Fibroblast of skin of right biceps (primary cell): ENCODE measurements around the gene GTF2I.
A peak's percentile ranks its signal among the peaks of the same experiment; 100 is the strongest.
"Not testable (repeated sequence)": the region's sequence is repeated elsewhere in the genome, so short reads cannot be mapped to it uniquely, and the experiment has no call there.

ENCODE experiments used
- DNase-seq: peaks from one replicate; pipeline ENCODE4 v3.0.0-alpha.2; 2013

The GTF2I gene

GRCh38 chr7:74718336-74718735 lies 60.8 kb downstream of the GTF2I start:
- DNase-seq, result peak; percentile 30

DNA sequence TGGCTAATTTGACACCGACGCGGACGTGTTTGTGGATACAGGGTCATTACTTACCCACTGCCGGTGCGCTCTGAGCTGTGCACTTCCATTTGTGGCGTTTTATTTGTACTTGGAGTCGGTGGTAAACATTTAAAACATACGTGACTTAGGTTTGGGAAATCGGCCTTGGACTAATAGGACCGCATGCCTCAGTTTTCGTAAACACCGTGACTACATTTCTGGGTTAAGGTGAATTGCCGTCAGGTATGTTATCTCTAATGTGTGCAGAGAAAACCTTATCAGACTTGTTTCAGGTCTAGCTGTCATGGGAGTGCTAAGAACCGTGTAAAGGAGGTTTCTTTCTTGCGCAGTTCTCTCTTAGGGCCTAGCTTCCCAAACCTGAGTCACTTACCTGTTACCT lies 64.6 kb downstream of the GTF2I start:
- DNase-seq, result no peak

DNA sequence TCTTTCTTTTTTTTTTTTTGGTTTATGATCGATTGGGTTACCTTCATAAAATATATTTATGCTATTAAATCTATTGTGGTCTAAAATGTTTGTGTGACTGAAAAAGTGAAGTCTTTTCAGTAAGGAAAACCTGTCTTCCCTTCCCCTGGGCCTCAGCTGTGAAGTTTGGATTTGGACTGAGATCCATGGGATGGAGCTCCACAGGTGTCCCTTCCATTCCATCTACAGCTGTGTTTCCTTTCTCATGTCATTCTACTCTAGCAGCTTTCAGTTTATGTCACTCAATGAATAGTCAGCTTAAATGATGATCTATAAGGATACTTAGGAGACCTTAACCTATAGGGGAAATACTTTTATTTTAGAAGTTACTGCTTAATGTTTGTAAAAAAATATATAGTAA lies 68.3 kb downstream of the GTF2I start:
- DNase-seq, result no peak

GRCh38 chr7:74726309-74727101 lies 69.0 kb downstream of the GTF2I start:
- DNase-seq, result no peak

DNA sequence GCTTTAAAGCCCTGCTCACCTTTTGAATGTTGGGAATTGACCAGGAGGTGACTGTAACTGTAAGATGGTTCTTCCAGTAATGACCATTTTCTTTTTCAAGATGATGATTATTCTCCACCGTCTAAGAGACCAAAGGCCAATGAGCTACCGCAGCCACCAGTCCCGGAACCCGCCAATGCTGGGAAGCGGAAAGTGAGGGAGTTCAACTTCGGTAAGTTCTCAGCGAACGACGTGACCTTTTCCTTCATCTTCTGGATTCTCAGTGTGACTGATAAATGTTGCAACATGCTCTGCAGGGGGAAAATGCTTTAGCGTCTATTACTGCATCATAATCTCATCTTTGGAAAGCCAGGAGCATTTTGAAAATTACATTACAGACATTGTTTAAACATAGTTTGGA lies 71.2 kb downstream of the GTF2I start:
- DNase-seq, result not testable (repeated sequence)

DNA sequence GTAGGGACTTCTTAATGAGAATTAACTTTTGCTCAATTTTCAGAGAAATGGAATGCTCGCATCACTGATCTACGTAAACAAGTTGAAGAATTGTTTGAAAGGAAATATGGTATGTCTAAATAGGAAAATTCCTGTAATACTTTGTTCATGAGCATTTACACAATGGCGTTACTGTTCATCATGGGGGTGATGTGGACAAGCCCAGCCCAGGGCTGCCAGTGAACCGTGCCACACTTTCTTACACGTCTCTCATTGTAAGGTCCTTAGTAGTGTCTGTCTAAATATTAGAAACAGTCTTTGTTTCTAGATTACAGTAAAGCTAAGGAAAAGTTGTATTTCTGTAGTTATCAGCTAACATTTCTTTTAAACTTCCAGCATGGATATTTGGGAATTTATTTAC lies 72.7 kb downstream of the GTF2I start:
- DNase-seq, result not testable (repeated sequence)

DNA sequence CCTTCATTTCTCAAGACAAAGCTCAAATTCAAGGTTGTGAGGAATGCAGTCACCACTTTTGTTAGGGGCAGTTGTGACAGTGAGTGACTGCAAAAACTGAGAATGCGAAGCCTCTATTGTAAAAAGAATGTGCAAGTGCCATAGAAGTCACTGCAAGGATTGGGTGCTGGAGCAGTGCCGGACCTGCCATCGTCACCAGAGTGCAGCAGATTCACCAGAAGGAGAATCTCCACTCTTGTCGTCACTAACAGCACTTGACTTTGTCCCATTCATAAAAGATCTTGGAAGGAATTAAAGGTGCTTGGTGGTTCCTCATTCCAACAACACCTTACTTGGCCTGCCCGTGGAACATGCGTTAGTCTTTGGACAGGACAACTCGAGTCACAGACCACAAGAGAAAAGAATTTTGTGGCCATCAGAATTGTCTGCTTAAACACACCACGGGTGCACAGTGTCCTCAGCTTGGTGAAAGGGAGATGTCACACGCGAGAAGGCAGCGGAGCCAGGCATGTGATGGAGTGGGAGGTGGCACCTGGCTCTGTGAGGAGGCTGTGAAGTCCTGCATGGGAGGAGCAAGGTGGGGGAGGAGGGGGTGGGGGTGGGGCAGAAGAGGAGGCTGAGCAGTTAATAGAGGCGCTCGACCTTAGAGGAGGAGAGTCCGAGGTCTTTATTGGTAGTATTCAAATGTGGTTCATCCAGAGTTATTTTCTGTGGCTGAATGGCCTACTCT lies 82.6 kb downstream of the GTF2I start:
- not testable (repeated sequence) for DNase-seq

DNA sequence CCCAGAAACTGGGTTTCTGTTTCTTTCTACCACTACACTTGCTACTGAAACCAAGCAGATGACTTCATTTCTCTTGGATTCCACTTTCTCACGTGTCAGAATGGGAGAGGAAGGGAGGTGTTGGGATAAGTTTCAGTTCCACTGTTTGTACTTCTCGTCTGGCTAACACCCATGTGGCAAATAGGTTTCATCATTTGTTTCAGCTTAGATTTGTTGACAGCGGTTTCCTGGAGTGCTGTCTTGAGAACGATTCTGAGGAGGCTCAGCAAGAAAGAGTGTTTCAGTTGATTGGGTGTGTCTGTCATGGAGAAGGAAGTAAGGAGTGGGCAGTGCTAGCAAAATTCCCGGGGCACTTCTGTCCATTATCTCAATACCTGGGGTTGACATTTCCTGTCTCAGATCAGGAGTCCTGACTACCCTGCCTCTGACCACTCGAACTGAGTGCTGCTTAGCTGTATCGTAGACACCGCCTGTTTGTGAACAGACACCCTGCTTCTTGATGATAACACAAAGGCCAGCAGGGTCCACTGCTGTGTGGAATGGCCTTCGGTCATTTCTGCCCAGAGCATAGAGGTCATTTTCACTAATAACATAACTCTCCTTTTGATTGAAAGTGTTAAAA lies 86.5 kb downstream of the GTF2I start:
- DNase-seq, result not testable (repeated sequence)

GRCh38 chr7:74753921-74754482 lies 96.5 kb downstream of the GTF2I start:
- not testable (repeated sequence) for DNase-seq

DNA sequence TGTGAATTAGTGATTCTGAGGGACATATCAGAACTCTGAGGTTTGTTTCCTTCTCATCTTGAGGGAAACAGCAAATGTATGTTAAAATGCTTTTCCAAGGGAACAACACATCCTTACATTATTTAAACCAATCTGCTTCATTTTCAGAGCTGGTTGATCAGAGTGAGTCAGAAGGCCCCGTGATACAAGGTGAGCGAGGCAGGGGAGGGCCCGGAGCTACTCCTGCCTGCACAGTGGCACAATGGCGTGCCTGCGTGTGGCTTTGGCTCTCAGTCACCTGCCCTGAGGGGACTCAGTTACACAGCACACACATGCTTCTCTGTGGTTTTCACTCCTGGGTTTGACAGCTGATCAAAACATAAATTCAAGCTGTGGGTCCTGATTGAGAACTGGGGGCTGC lies 99.2 kb downstream of the GTF2I start:
- DNase-seq, result not testable (repeated sequence)

GRCh38 chr7:74758268-74758667 lies 100.8 kb downstream of the GTF2I start:
- DNase-seq, result not testable (repeated sequence)

DNA sequence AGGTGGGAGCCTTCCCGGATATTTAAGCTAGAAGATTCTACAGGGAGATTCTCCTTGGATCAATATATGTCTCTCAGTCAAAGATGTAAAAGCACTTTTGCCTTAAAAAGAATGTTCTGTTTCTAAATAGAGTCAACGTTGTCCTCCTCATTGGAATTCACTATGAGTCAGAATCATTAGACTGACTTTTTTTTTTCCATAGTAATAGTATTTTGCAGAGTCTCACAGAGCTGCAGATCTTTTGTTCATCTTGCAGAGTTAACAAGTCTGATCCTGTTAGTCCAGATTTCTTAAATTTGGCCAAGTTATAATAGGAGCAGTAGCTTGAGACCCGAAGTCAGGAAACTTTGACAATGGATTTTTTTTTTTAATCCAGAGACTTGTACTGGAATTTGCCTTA lies 101.5 kb downstream of the GTF2I start:
- not testable (repeated sequence) for DNase-seq

DNA sequence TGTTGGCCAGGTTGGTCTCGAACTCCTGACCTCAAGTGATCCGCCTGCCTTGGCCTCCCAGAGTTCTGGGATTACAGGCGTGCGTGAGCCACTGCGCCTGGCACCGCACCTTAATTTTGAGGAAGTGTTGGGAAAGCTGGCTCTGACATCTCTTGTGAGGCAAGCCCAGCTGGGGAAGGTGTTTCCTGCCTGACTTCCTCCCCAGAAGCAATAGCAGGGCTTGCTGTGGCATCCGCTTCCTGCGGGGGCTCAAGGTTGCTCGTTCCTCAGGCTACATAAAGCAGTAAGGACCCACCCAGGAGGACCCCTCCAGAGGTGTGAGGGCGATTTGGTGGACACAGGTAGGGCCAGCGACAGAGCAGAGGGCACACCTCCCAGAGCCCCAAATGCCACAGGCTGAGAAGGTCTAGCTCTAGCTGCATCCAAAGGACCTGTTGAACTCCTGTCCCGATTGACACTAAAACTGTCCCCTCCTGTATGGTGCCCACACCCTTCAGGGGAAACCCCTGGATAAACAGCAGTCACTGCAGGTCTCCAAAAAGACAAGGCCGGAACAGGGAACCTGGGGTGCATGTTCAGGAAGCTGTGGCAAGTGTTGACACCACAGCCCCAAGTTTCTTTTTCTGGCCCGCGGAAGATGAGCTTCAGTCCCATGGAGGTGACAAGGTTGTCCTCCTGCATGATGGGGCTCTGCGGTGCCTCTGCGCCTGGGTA lies 107.8 kb downstream of the GTF2I start:
- not testable (repeated sequence) for DNase-seq

GRCh38 chr7:74766509-74766908 lies 109.0 kb downstream of the GTF2I start:
- not testable (repeated sequence) for DNase-seq

- DNase-seq, result not testable (repeated sequence)
These were observed 109.5 kb downstream of the GTF2I start for GRCh38 chr7:74766991-74767390.

DNA sequence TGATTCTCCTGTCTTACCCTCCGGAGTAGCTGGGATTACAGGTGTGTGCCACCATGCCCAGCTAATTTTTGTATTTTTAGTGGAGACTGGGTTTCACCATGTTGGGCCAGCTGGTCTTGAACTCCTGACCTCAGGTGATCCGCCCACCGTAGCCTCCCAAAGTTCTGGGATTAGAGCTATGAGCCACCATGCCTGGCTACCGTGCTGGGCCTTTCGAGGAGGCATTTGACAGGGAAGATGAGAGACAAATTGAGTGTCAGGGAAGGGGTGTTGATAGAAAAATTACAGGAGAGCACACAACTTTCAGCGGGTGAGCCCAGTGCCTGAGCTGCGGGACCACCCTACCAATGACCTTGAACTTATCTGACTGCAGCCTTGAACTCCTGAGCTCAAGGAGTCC lies 112.5 kb downstream of the GTF2I start:
- DNase-seq, result not testable (repeated sequence)

DNA sequence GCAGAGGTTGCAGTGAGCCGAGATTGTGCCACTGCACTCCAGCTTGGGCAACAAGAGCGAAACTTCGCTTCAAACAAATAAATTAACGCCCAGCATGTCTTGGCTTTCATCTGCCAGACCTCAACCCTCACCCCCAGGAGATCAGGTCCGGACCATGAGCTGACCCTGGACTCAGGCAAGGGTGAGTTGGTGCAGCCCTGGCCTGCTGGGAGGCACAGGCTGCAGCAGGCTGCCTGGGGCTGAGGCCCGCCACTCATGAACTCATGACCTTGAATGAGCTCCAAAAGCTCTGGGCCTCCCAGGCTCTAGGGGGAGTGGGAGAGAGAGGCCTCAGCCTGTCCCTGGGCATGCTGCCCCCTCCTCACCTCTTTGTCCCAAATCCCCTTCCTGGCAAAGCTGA lies 114.6 kb downstream of the GTF2I start:
- DNase-seq, result not testable (repeated sequence)

- DNase-seq, result not testable (repeated sequence)
These were observed 116.5 kb downstream of the GTF2I start, which contains the start of gene NCF1 for GRCh38 chr7:74773760-74774750. Gene NCF1, plus strand, starts transcription at chr7:74774011. Its CDS starts 21 bp downstream, at chr7:74774032.

DNA sequence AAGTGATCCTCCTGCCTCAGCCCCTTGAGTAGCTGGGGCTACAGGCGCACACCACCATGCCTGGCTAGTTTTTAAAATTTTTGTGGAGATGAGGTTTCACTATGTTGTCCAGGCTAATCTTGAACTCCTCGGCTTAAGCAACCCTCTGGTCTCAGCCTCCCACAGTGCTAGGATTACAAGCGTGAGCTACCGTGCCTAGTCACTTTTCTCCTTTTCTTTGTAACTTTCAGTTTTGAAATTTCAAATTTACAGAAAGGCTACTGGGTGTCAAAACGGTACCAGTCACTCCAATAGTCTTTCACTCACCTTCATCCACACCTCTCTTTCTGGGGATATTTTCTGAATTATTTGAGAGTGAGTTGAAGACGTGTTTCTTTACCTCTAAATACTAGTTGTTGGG lies 117.6 kb downstream of the GTF2I start:
- not testable (repeated sequence) for DNase-seq

GRCh38 chr7:74779053-74779452 lies 121.5 kb downstream of the GTF2I start:
- not testable (repeated sequence) for DNase-seq

DNA sequence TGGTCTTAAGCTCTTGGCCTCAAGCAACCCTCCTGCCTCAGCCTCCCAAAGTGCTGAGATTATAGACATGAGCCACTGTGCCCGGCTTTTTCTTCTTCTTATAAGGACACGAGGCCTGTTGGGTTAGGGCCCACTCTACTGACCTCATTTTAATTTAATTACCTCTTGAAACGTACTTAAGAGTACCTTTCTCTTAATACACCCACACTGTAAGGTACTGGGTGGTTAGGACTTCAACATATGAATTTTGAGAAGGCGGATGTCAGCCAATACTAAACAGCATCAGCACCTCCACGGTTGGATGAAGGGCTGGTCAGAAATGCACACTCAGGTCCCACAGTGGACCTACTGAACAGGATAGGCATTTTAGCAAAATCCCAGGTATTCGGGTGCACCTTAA lies 124.2 kb downstream of the GTF2I start:
- not testable (repeated sequence) for DNase-seq
